Fibroblast of lung (primary cell): ENCODE measurements around the gene KRTAP21-2. TPM values are rescaled to one million over a fixed set of nuclear protein-coding genes. Genes with fewer than 3 reads are reported as not detected.
"Not testable (repeated sequence)": the region's sequence is repeated elsewhere in the genome, so short reads cannot be mapped to it uniquely, and the experiment has no call there.

ENCODE experiments used
- DNase-seq, 2 donors: peaks; one replicate each; pipeline versions ENCODE4 v3.0.0 to v3.0.0-alpha.2; 2010; ENCODE audit warnings: low read depth in 2 of 2
- H2AFZ ChIP-seq: 2 replicates; pipeline ENCODE4 v1.5.1; 2012; ENCODE audit warnings: low read length, control low read depth, inconsistent platforms
- H3K27ac ChIP-seq: 2 replicates; pipeline ENCODE4 v1.5.1; 2011; ENCODE audit warnings: low read length, control low read depth; ENCODE audit not compliant: insufficient read depth
- H3K27me3 ChIP-seq: 2 replicates; pipeline ENCODE4 v1.5.1; 2011; ENCODE audit warnings: mild to moderate bottlenecking, low read length; ENCODE audit not compliant: control insufficient read depth, insufficient read depth
- H3K36me3 ChIP-seq: 2 replicates; pipeline ENCODE4 v1.5.1; 2011; ENCODE audit warnings: low read length; ENCODE audit not compliant: control insufficient read depth, insufficient read depth
- H3K4me1 ChIP-seq: 2 replicates; pipeline ENCODE4 v1.5.1; 2011; ENCODE audit warnings: low read length; ENCODE audit not compliant: control insufficient read depth, insufficient read depth; ENCODE audit errors: extremely low read depth
- H3K4me2 ChIP-seq: 2 replicates; pipeline ENCODE4 v1.5.1; 2011; ENCODE audit warnings: low read length, control low read depth; ENCODE audit not compliant: insufficient read depth; ENCODE audit errors: extremely low read depth
- H3K4me3 ChIP-seq, 4 experiments: fragments of 200-600 bp in 1 of 4; sonication (generic) in 1 of 4; replicated peaks in 1 of 4; 2 replicates each; pipeline ENCODE4 v1.5.1; 2011 to 2016; ENCODE audit warnings: low read length in 4 of 4, low read depth in 3 of 4, mild to moderate bottlenecking in 3 of 4, control low read depth in 2 of 4, inconsistent platforms in 1 of 4, mixed read lengths in 1 of 4; ENCODE audit not compliant: insufficient read depth in 1 of 4; ENCODE audit errors: control extremely low read depth in 1 of 4
- H3K79me2 ChIP-seq: 2 replicates; pipeline ENCODE4 v1.5.1; 2012; ENCODE audit warnings: mild to moderate bottlenecking, low read length, inconsistent platforms; ENCODE audit not compliant: control insufficient read depth, insufficient read depth
- H3K9ac ChIP-seq: 2 replicates; pipeline ENCODE4 v1.5.1; 2011; ENCODE audit warnings: mild to moderate bottlenecking, low read length, control low read depth; ENCODE audit not compliant: insufficient read depth
- H3K9me3 ChIP-seq: 2 replicates; pipeline ENCODE4 v1.5.1; 2012; ENCODE audit warnings: low read depth, low read length; ENCODE audit not compliant: control insufficient read depth, insufficient read depth
- H4K20me1 ChIP-seq: 2 replicates; pipeline ENCODE4 v1.5.1; 2011; ENCODE audit warnings: low read length; ENCODE audit not compliant: control insufficient read depth, insufficient read depth; ENCODE audit errors: extremely low read depth
- CTCF ChIP-seq, 2 donors: IDR thresholded peaks in 1 of 2; conservative IDR thresholded peaks in 1 of 2; 1 replicate in 1 of 2; 2 replicates in 1 of 2; pipeline ENCODE4 v1.5.1; 2011 to 2012; ENCODE audit warnings: low read length in 2 of 2, control low read depth in 1 of 2, inconsistent platforms in 1 of 2, low read depth in 1 of 2, mild to moderate bottlenecking in 1 of 2
- EZH2 ChIP-seq: IDR thresholded peaks from 2 replicates; pipeline ENCODE4 v1.5.1; 2012; ENCODE audit warnings: low read length, control low read depth, mild to moderate bottlenecking; ENCODE audit errors: missing control alignments
- polyA plus RNA-seq, 2 donors: library from polyadenylated mRNA; depleted of rRNA in 1 of 2; stranded (reverse) in 1 of 2; unstranded in 1 of 2; fragments of >200 nt; gene quantifications; 2 replicates each; pipeline ENCODE4 v1.2.1, GENCODE V29; 2011 to 2012; ENCODE audit warnings: missing spikeins in 1 of 2
- total RNA-seq: library from RNA; depleted of rRNA; stranded (reverse); fragments of >200 nt; gene quantifications from 2 replicates; pipeline ENCODE4 v1.2.1, GENCODE V29; 2014

Gene KRTAP21-2
- total and polyA plus RNA-seq, 2 donors (not counting 1 experiment from before 2014, with no cell fraction given) = not detected

DNA sequence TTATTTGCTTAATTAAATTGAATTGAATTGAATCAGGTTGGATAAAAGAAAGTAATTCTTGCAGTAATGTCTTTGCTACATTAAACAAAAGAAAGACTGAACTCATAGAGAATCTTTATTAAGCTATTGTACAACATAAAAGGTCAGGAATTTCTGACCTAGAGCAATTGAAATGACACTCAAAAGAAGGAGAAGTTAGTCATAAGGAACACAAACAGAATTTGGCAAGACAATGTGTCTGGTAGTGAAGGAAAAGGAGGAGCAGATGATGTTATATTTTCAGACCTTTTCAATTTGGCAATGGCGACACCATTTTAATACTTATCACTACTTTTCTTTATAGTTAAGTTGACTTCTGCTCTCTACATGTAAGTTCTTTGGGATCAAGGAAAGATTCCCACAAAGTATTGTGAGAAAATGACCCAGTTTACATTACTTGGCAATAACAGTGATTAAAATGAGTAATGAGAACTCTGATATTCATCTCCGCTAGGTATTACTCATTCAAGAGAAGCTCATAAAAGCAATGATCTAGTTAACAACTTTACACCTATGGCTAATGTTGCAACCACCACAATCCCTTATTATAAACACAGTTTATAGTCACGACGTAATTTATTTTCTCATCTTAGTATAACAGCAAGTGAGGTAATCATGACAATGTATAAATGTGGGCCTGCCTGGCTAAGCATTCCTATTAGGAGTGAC, 22.8 kb upstream of the KRTAP21-2 start:
- no peak for DNase-seq
- H3K27ac ChIP-seq = no peak overlapping the region
- no peaks in the 10 kb centered on the region for H3K27me3 ChIP-seq
- no peak overlapping the region for H3K9ac ChIP-seq
- no peaks in the 10 kb centered on the region for H4K20me1 ChIP-seq
- no peak overlapping the region for H2AFZ ChIP-seq
- no peak overlapping the region for H3K4me2 ChIP-seq
- H3K4me3 ChIP-seq = no peak overlapping the region
- H3K79me2 ChIP-seq = no peaks in the 10 kb centered on the region
- H3K36me3 ChIP-seq = no peaks in the 10 kb centered on the region
- no peaks in the 10 kb centered on the region for H3K4me1 ChIP-seq
- TF ChIP-seq CTCF (conservative IDR thresholded peaks at IDR 0.05 in 1 of 2, IDR thresholded peaks at IDR 0.05 in 1 of 2; ENCODE audit: low read depth in 1 of 2, low read length in 2 of 2) (no peak), EZH2 (no peak)
- H3K9me3 ChIP-seq = no peaks in the 10 kb centered on the region

- Histone ChIP-seq H3K4me3 (no peak overlapping the region), H2AFZ (no peak overlapping the region), H3K9me3 (no peaks in the 10 kb centered on the region), H4K20me1 (no peaks in the 10 kb centered on the region), H3K36me3 (no peaks in the 10 kb centered on the region), H3K4me2 (no peak overlapping the region), H3K9ac (no peak overlapping the region), H3K79me2 (no peaks in the 10 kb centered on the region), H3K4me1 (no peaks in the 10 kb centered on the region), H3K27me3 (no peaks in the 10 kb centered on the region), H3K27ac (no peak overlapping the region)
- DNase-seq = no peak
- TF ChIP-seq CTCF (conservative IDR thresholded peaks at IDR 0.05 in 1 of 2, IDR thresholded peaks at IDR 0.05 in 1 of 2; ENCODE audit: low read depth in 1 of 2, low read length in 2 of 2) = no peak
- TF ChIP-seq EZH2 = no peak
Observed at GRCh38 chr21:30760776-30761175, 13.7 kb upstream of the KRTAP21-2 start.

DNA sequence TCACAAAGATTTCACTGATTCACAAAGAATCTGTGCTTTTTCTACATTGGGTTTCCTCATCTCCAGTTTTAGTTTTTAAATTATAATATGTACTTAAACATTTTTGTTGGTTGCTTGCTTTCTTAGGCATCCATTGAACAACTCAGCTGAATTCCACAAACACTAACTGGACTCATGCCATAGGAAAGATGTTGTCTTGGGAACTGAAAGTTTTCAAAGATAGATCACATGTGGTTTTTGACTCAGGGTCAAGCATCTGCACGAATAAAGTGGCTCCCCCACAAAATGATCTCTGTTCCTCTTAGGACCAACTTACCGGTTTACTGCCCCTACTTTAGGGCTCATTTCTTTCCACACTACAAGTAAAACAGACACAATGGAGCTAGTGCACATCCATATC, 11.2 kb upstream of the KRTAP21-2 start:
- no peak for DNase-seq
- TF ChIP-seq CTCF (conservative IDR thresholded peaks at IDR 0.05 in 1 of 2, IDR thresholded peaks at IDR 0.05 in 1 of 2; ENCODE audit: low read depth in 1 of 2, low read length in 2 of 2) (no peak), EZH2 (no peak)
- Histone ChIP-seq H3K9ac (no peak overlapping the region), H3K79me2 (no peaks in the 10 kb centered on the region), H3K4me3 (no peak overlapping the region), H3K27me3 (no peaks in the 10 kb centered on the region), H3K4me2 (no peak overlapping the region), H4K20me1 (no peaks in the 10 kb centered on the region), H3K36me3 (no peaks in the 10 kb centered on the region), H3K4me1 (no peaks in the 10 kb centered on the region), H3K27ac (no peak overlapping the region), H3K9me3 (no peaks in the 10 kb centered on the region), H2AFZ (no peak overlapping the region)

GRCh38 chr21:30755328-30755727, 8.3 kb upstream of the KRTAP21-2 start, which contains the start of gene KRTAP21-1:
Gene KRTAP21-1, minus strand, starts transcription at chr21:30755428. Its CDS starts 50 bp downstream, at chr21:30755378.
- H3K36me3 ChIP-seq, H3K79me2 ChIP-seq, H4K20me1 ChIP-seq, DNase-seq, H3K9ac ChIP-seq, H2AFZ ChIP-seq, H3K4me3 ChIP-seq, H3K27me3 ChIP-seq, H3K4me2 ChIP-seq, H3K4me1 ChIP-seq, H3K9me3 ChIP-seq, H3K27ac ChIP-seq: not testable (repeated sequence)
